ENCODE data around the gene TTYH2. TPM values are rescaled to one million over a fixed set of nuclear protein-coding genes. Genes with fewer than 3 reads are reported as not detected.

The TTYH2 gene
- total and polyA plus RNA-seq, 11 donors: 10.3 to 34.6 (median 22.4) TPM

DNA sequence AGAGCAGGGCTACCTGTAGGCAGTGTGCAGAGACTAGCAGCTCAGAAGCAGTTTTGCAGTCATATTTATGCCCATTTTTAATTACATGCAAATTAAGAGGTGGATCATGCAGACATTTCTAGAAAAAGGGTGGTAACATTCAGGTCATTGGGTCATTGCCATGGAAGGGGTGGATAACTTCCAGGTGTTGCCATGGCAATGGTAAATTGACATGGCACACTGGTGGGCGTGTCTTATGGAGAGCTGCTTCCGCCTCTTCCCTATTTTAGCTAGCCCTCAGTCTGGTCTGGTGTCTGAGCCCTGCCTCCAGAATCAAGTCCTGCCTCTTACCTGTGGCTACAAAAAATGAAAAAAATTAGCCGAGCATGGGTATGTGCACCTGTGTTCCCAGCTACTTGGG is 57.9 kb downstream of the TTYH2 start:
- TF ChIP-seq POLR2A (IDR thresholded peaks at IDR 0.05): no peak
- TF ChIP-seq, protein P1, sequence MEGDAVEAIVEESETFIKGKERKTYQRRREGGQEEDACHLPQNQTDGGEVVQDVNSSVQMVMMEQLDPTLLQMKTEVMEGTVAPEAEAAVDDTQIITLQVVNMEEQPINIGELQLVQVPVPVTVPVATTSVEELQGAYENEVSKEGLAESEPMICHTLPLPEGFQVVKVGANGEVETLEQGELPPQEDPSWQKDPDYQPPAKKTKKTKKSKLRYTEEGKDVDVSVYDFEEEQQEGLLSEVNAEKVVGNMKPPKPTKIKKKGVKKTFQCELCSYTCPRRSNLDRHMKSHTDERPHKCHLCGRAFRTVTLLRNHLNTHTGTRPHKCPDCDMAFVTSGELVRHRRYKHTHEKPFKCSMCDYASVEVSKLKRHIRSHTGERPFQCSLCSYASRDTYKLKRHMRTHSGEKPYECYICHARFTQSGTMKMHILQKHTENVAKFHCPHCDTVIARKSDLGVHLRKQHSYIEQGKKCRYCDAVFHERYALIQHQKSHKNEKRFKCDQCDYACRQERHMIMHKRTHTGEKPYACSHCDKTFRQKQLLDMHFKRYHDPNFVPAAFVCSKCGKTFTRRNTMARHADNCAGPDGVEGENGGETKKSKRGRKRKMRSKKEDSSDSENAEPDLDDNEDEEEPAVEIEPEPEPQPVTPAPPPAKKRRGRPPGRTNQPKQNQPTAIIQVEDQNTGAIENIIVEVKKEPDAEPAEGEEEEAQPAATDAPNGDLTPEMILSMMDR (IDR thresholded peaks at IDR 0.05): no peak
- DNase-seq: no peak
- intact Hi-C loops (cut with DNase I): no loop called here
- ATAC-seq: no peak
- Histone ChIP-seq H3K4me1 (peaks cover 0 to 44% (median 24%) of the 10 kb centered on the region in 12 donors), H3K27me3 (peaks cover 0 to 12% (median 4%) of the 10 kb centered on the region in 9 donors), H3K9me3 (no peaks in the 10 kb centered on the region), H3K27ac (peak overlapping the region in 3 of 12 donors; percentile 18 to 48 (median 44)), H3K4me3 (no peak overlapping the region), H3K36me3 (no peaks in the 10 kb centered on the region)
- WGBS, 4 donors: 83 to 91% (median 87%) methylated on average over 3 of the region's 3 CpGs

DNA sequence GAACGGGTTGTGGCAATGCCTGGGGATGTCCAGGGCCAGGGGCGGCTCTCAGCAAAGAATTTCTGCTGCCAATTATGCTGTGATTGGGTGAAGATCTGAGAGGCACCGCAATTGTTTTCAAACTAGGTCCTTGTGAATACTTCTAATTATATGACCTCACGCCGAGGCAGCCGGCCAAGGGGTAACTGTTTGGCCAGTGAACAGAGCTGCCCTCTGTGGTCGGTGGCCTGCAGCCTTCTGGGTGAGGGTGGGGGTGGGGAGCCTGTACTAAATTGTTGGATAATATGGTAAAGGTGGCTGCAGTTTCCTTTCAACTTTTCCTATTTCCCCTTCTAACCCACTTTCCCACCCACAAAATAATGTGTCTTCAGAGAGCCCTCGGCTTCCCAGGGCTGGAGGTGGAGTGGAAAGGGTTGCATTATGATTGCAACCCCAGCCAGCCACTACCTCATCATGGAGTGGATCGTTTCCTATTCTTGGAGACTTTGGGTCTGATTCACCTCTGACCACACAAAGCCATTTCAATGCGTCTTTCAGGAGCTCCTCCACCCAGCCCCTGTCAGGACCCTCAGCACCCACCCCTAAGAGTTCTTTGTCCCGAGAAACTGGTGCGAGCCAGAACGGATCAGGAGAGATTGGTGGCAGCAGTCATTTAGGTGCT is 58.7 kb downstream of the TTYH2 start:
- intact Hi-C loops (cut with DNase I): no loop called here
- WGBS, 4 donors: 54 to 63% (median 57%) methylated on average over 13 of the region's 13 CpGs
- H3K4me3 ChIP-seq: no peak overlapping the region
- peaks cover 0 to 12% (median 4%) of the 10 kb centered on the region in 9 donors for H3K27me3 ChIP-seq
- H3K27ac ChIP-seq: peak overlapping the region in 6 of 12 donors; percentile 15 to 57 (median 46)
- DNase-seq (peak in 4 of 5 donors; percentile 52 to 81 (median 60)), ATAC-seq (peak in 3 of 4 donors; percentile 17 to 54 (median 33))
- no peaks in the 10 kb centered on the region for H3K9me3 ChIP-seq
- H3K4me1 ChIP-seq: peaks cover 0 to 50% (median 25%) of the 10 kb centered on the region in 12 donors
- TF ChIP-seq, protein P1 (IDR thresholded peaks at IDR 0.05): no peak
- no peak for TF ChIP-seq POLR2A (IDR thresholded peaks at IDR 0.05)
- no peaks in the 10 kb centered on the region for H3K36me3 ChIP-seq

DNA sequence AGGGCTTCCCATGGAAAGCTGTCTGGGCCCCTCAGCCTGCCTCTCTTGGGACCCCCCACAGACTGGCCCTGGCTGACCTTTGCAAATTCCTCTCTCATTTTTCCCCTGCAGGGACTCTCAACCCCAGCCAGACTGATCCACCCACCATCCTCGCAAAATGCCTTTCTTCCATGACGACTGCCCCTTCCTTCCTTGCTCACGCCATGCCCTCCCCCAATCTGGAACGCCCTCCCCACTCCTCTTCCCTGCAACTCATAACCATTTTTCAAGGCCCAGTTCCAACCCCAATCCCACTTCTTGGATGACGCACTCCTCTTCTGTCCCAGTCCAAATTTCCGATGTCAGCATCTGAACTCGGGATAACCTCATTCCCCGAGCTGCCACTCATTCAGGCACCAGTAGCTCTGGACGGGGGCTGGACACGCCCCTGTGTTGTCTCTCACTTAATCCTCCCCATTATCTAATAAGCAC is 59.4 kb downstream of the TTYH2 start:
- peak overlapping the region in 5 of 12 donors; percentile 18 to 57 (median 44) for H3K27ac ChIP-seq
- H3K9me3 ChIP-seq: no peaks in the 10 kb centered on the region
- H3K4me1 ChIP-seq: peaks cover 0 to 50% (median 25%) of the 10 kb centered on the region in 12 donors
- no peak for TF ChIP-seq POLR2A (IDR thresholded peaks at IDR 0.05)
- TF ChIP-seq, protein P1 (IDR thresholded peaks at IDR 0.05): no peak
- no peaks in the 10 kb centered on the region for H3K36me3 ChIP-seq
- ATAC-seq: peak in 3 of 4 donors; percentile 25 to 76 (median 65)
- intact Hi-C loops (cut with DNase I): no loop called here
- 46 to 60% (median 49%) methylated on average over 9 to 10 of the region's 10 CpGs for WGBS, 4 donors
- H3K4me3 ChIP-seq: no peak overlapping the region
- DNase-seq: peak in 4 of 5 donors; percentile 51 to 83 (median 68)
- H3K27me3 ChIP-seq: peaks cover 0 to 11% (median 4%) of the 10 kb centered on the region in 9 donors

DNA sequence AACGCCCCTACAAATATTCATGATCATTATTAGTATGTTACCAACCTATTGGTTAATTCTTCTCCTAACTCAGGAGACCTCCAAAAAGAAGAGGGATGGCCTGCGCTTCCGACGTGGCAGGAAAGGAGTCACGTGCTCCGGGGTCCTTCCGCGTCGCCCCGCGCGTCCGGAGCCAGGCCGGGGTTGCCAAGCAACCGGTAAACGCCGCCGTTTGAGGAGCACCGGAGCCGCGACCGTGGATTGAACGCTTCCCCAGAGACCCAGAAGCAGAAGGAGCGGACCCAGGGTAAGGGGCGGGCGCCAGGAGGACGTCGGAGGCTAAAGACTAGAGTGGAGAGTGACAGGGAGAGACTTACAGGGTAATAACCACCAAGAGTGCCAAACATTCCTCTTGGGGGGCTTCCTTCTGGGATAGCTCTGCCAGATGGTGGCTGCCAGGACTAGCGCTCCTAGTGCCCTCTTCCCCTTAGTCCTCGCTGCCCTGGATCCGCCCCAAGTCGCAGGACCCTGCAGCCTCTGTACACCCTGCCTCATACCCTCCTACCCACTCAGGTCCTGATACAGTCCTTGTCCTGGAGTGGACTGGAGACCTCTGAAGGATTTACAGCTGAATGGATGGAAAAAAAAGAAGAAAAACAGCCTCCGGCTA is 60.8 kb downstream of the TTYH2 start, which contains the start of gene DNAI2:
TSS of gene DNAI2 (plus strand) at position 175 of the 649 bp plus-strand sequence. CDS start 7,584 bp downstream, outside the sequence.
- H3K36me3 ChIP-seq: no peaks in the 10 kb centered on the region
- H3K4me1 ChIP-seq: peaks cover 0 to 50% (median 25%) of the 10 kb centered on the region in 12 donors
- no peak for ATAC-seq
- no peaks in the 10 kb centered on the region for H3K9me3 ChIP-seq
- peak within 1 kb of the TSS in 3 of 12 donors; percentile 5 to 22 (median 15) for H3K4me3 ChIP-seq
- intact Hi-C loops (cut with DNase I): no loop called here
- peaks cover 0 to 11% (median 4%) of the 10 kb centered on the region in 9 donors for H3K27me3 ChIP-seq
- peak within 1 kb of the TSS in 1 of 12 donors; percentile 34 for H3K27ac ChIP-seq
- TF ChIP-seq, protein P1 (IDR thresholded peaks at IDR 0.05): no peak
- no peak for TF ChIP-seq POLR2A (IDR thresholded peaks at IDR 0.05)
- 9 to 18% (median 11%) methylated on average over 29 to 33 of the region's 33 CpGs for WGBS, 4 donors
- peak in 3 of 5 donors; percentile 44 to 54 (median 53) for DNase-seq
